Activated CD4-positive, alpha-beta T cell treated with anti-CD3 and anti-CD28 coated beads, Interleukin-2, amount 50 U/mL, for 24 hours (primary cell): ENCODE results near the gene LARGE1.

Experiments used
- DNase-seq, 2 donors: peaks; one replicate each; pipeline ENCODE4 v3.0.0-alpha.2; 2020; ENCODE audit warnings: low read depth in 1 of 2, low spot score in 1 of 2

Gene LARGE1

GRCh38 chr22:33739516-33739915 lies 180.8 kb downstream of the LARGE1 start:
- no peak for DNase-seq

GRCh38 chr22:33737662-33738061 lies 182.6 kb downstream of the LARGE1 start:
- DNase-seq, result no peak

DNA sequence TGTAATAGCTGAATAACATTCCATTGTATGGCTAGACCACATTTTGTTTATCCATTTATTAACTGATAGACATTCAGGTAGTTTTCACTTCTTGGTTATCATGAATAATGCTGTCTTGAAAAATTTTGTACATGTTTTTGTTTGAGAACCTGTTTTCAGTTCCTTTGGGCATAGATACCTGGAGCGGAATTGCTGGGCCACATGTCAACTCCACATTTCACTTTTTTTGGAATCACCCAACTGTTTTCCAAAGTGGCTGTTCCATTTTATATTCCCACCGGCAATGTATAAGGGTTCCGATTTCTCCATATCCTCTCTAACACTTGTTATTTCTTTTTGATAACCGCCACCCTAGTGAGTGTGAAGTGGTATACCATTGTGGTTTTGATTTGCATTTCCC lies 184.3 kb downstream of the LARGE1 start:
- DNase-seq, result no peak

GRCh38 chr22:33728847-33729246 lies 191.4 kb downstream of the LARGE1 start:
- no peak for DNase-seq

DNA sequence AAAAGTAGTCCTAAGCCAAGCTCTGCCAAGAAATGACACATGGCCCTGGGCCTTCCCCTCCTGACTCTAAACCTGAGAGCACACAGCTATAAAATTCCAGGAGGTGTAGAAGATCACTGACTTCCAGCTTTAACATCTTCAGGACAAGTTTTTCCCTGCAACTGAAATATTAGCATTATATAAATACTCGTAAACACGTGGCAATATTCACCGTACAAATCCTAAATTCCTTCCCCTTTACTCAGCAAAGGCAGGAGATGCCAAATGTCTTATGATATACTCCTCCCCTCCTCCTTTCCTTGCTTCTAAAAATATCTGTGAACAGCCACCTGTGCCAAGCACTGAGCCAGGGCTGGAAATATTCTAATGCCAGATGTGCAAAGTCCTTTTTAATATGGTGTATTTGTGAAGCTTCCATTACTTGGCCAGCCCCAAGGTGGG lies 194.0 kb downstream of the LARGE1 start:
- no peak for DNase-seq

- DNase-seq, result no peak
Observed at GRCh38 chr22:33723915-33724314, 196.4 kb downstream of the LARGE1 start.

- no peak for DNase-seq
Observed at GRCh38 chr22:33722816-33723215, 197.5 kb downstream of the LARGE1 start.

GRCh38 chr22:33720166-33720878 lies 200.0 kb downstream of the LARGE1 start:
- no peak for DNase-seq

DNA sequence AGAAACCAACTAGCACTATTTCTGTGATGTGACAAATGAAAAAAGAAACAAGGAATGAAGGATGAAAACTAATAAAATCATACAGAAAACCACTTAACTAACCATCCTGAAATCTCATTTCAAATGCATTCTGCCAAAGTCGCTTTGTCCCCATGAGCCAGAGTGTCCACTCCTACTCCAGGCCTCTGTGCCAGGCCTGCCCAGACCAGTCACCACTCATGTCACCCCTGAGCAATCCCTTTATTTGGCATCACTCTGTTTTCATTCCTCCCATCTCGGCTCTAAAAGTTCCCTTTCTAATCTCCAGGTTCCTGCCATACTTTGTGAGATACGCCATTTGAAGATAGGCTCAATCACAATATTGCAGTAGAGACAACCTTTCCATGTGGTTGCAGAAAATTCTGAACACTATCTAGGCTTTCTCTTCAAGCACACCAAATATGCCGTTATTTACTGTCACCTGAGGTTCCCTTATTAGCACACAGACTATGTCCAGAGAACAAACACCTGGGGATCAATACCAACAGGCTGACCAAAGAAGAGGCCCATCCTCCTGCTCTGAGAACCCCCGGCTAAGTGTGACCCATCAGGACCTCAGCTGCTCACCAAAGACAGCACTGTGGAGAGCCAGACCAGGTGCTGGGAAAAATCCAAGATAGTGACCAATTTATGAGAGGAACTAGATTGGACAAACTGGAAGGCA lies 202.4 kb downstream of the LARGE1 start:
- no peak for DNase-seq

DNA sequence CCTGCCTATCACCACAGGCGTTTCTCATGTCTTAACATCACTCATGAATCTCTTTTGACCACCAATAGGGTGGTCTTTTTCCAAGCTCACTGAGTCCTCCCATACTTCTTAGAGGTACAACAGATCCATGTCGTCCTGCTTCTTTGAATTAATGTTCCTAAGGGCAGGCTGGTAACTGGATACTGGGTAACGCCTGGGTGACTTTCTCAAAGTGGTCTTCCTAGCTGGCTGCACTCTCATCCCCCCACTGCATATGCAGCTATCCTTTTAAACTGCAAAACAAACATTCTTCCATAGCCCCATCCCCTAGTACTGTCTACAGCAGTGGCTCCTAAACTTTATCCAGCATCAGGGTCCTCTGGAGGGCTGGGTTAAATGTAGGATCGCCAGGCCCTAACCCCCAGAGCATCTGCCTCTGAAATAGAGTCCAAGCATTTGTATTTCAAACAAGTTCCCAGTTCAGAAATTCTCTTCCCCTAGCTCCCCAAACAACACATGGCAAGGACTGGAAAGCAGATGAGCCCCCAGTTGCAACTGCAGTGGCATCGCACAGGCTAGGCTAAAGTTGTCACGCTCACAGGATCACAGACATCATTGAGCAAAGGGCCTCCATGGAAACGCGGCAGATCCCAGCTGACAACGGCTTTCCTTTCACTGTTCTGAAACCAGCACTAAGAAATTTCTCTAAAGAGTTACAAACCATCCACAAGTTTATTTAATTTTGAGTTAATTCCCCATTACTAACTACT lies 204.9 kb downstream of the LARGE1 start:
- no peak for DNase-seq

DNA sequence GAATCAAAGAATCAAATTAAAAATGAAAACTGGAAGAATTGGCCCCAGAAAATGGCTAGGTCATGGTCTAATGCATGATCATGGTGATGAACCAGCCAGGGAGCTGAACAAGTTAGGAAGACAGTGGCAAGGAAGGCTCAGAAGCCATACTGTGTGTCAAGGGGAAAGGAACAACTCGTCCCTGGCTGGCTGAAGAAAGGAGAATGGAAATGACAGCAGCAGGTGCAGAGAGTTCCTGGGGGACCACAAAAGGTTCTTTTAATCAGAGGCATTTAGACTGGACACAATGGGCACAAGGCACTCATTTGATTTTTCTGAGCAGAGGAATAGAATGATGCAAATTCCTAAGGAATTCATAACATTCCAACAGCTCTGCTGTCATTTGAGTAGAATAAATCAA lies 209.9 kb downstream of the LARGE1 start:
- no peak for DNase-seq

DNA sequence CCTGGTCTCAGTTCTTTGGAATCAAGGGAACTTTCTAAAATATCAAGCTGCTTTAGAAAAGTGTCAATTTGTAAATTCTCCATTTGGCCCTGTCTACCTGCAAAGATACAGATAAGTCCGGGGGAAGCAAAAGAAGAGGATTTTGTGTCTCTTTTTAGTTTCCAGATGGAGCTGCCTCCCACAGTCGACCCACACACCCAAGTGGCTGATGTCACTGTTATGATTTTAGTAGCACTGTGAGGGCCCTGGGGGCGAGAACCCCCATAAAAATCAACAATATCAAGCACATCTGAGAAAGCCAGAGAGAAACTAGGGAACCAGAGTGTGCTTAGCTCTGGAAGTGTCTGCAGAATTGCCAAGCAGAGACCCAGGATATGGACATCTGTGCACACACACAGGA lies 212.7 kb downstream of the LARGE1 start:
- no peak for DNase-seq

- DNase-seq, result no peak
Observed at GRCh38 chr22:33706100-33706499, 214.2 kb downstream of the LARGE1 start.

DNA sequence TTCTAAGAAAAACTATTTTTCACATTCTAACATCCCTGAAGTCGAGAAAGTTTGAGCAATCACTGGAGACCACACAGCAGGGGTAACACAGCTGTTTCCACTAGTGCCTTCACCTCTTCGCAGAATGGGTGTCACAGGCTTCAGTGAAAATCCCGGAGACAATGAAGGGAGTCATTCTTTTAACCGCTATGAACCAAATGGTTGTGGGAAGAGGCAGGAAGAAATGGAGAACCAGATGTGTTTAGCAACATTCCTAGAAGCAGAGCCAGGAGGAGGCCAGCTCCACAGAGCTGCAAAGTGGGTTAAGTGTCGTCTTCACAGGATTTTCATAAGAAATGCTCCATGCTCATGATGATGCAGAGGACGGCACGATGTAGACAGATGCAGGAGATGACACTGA lies 221.1 kb downstream of the LARGE1 start:
- no peak for DNase-seq

- DNase-seq, result no peak
Observed at GRCh38 chr22:33697640-33698039, 222.6 kb downstream of the LARGE1 start.

DNA sequence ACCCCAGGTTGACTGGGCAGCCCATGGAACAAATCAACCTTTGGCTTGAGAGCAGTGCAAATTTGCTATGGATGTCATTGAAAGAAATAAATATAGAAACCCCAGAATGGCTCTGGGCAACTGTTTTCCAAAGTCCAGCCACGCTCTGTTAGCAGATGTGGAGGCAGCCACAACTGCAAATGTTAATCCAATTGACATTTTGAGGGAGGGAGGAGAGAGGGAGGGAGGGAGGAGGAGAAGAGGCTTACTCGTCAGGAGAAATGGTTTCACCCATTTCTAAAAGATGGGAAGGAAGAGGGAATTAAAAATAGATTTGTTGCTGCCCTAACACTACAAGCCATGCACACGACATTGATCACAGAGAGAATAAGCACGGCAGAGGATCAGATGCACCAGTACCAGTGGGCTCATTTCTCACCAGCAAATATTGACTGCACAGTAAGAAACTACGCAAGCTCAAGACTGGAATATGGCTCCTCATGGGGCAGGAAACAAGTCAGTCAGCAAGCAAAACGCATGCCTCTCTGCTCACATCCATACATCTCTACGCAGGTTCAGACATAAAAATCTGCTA lies 229.1 kb downstream of the LARGE1 start:
- DNase-seq, result no peak

GRCh38 chr22:33688903-33689302 lies 231.4 kb downstream of the LARGE1 start:
- no peak for DNase-seq

- DNase-seq, result no peak
Observed at GRCh38 chr22:33687464-33687863, 232.8 kb downstream of the LARGE1 start.

DNA sequence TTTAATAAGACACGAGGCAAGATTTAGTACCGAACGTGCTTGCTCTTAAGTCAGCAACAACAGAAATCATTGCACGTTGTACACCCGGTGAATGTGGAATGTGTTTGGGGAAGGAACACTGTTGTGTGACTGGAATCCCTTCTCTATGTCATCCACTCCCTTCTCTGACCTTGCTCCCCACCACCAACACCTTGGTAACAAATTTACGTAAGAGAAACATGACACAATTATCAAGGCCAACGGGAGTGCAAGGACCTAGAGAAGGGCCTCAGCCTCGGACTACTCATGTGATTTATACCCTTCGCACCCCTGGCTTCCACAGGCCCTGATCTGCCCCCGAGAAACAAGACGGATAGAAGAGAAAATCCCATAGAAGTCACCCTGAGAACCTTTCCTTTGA lies 236.2 kb downstream of the LARGE1 start:
- DNase-seq, result no peak

DNA sequence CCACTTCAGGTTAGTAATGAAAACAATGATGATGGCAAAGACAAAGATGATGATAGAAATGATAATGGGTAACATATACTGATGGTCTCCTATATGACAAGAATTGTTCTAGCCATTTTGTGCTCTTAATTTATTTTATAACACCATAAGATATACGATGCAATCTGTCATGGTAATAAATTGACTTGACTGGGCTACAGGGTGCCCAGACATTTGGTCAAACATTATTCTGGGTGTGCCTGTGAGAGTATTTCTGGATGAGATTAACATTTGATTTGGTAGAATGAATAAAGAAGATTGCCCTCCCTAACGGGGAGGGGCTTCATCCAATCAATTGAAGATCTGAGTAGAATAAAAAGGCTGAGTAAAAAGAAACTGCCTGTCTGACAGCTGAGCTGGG lies 237.3 kb downstream of the LARGE1 start:
- no peak for DNase-seq

DNA sequence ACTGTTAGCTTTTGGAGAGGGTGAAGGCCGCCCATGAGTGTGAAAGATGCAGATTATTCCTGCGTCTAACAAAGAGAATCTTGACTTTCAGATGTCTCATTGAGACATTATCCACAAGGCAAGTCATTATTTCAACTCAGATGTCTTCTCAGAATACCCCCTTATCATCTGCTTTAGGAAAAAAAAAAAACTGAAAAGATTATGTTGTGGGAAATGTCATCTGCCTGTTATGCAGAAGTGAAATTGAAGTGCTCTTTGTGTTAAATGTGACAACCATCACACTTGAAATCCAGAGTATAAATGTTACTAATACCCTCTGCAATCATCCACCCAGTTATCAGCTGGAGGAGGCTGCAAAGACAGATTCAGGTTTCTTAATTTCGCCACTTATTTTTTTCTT lies 239.6 kb downstream of the LARGE1 start:
- no peak for DNase-seq

- no peak for DNase-seq
Observed at GRCh38 chr22:33678523-33678922, 241.8 kb downstream of the LARGE1 start.
